IPS-15b (cell line): ENCODE results near the gene ISYNA1.

Experiments
- H3K27me3 ChIP-seq: one replicate; pipeline ENCODE4 v1.6.1; 2013; ENCODE audit warnings: low read length; ENCODE audit not compliant: control insufficient read depth, insufficient read depth
- H3K36me3 ChIP-seq: one replicate; pipeline ENCODE4 v1.6.1; 2013; ENCODE audit warnings: low read length; ENCODE audit not compliant: control insufficient read depth, insufficient read depth
- H3K4me1 ChIP-seq: one replicate; pipeline ENCODE4 v1.6.1; 2013; ENCODE audit warnings: mild to moderate bottlenecking, low read length; ENCODE audit not compliant: control insufficient read depth, insufficient read depth
- H3K4me3 ChIP-seq: one replicate; pipeline ENCODE4 v1.5.1; 2013; ENCODE audit warnings: low read depth, low read length
- H3K9ac ChIP-seq: one replicate; pipeline ENCODE4 v1.6.1; 2013; ENCODE audit warnings: low read depth, mild to moderate bottlenecking, low read length
- H3K9me3 ChIP-seq: one replicate; pipeline ENCODE4 v1.6.1; 2013; ENCODE audit warnings: mild to moderate bottlenecking, low read length; ENCODE audit not compliant: control insufficient read depth, insufficient read depth

ISYNA1 gene

DNA sequence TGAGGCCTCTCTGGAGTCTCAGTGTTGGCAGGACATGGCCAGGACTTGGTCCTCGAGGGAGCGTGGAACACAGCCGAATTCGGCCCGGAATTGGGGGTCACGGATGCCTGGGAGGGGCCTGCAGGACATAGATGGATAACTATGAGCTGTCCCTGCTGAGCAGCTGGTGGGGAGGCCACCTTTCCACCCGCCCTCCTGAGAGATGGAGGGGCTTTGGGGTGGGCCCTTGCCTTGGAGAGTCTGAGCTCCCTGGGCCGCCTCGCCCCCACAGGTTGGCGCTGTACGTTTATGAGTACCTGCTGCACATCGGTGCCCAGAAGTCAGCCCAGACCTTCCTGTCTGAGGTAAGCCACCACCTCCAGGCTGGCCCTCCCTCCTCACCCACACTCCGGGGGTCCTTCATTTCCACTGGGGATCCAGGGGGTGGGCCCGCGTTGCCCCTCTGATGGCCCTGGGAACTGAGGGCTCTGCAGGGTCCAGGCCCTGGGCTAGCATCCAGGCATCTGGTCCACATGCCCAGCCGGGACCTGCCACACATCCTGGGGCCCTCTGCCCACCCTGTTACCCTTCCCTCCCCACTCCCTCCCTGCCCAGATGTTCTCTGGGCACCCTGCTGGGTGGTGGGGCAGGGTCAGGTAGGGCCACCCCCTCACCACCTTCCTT is 10.7 kb downstream of the ISYNA1 start:
- no peaks in the 10 kb centered on the region for H3K9me3 ChIP-seq
- no peaks in the 10 kb centered on the region for H3K36me3 ChIP-seq
- peaks cover 4% of the 10 kb centered on the region for H3K4me1 ChIP-seq
- H3K27me3 ChIP-seq, result no peaks in the 10 kb centered on the region
- H3K4me3 ChIP-seq, result no peak overlapping the region
- H3K9ac ChIP-seq, result no peak overlapping the region

DNA sequence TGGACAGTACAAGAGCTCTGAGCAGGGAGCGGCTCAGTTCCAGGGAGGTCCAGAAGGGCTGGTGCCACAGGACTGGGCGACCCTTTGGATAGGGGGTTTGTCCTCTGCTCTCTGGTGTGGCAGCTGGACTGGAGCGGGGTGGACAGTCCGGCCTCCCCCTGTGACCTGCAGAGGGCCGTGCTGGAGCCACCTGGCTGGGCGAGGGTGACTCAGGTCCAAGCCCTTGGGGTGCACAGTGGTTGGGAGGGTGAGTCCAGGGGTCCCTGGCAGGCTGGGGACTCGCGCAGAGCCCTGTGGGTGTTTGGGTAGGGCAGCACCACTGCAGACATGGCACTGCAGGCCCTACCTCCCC is 11.5 kb downstream of the ISYNA1 start:
- no peak overlapping the region for H3K4me3 ChIP-seq
- no peak overlapping the region for H3K9ac ChIP-seq
- H3K4me1 ChIP-seq, result peaks cover 3% of the 10 kb centered on the region
- no peaks in the 10 kb centered on the region for H3K36me3 ChIP-seq
- H3K9me3 ChIP-seq, result no peaks in the 10 kb centered on the region
- no peaks in the 10 kb centered on the region for H3K27me3 ChIP-seq

GRCh38 chr19:18425515-18426415 is 12.2 kb downstream of the ISYNA1 start:
- no peaks in the 10 kb centered on the region for H3K36me3 ChIP-seq
- no peaks in the 10 kb centered on the region for H3K27me3 ChIP-seq
- H3K4me3 ChIP-seq, result no peak overlapping the region
- no peaks in the 10 kb centered on the region for H3K9me3 ChIP-seq
- H3K9ac ChIP-seq, result no peak overlapping the region
- H3K4me1 ChIP-seq, result peaks cover 3% of the 10 kb centered on the region

- no peaks in the 10 kb centered on the region for H3K36me3 ChIP-seq
- H3K4me1 ChIP-seq, result peaks cover 3% of the 10 kb centered on the region
- peaks cover 3% of the 10 kb centered on the region for H3K27me3 ChIP-seq
- no peak overlapping the region for H3K9ac ChIP-seq
- H3K4me3 ChIP-seq, result no peak overlapping the region
- H3K9me3 ChIP-seq, result no peaks in the 10 kb centered on the region
These were observed 12.9 kb downstream of the ISYNA1 start for GRCh38 chr19:18424890-18425514.

DNA sequence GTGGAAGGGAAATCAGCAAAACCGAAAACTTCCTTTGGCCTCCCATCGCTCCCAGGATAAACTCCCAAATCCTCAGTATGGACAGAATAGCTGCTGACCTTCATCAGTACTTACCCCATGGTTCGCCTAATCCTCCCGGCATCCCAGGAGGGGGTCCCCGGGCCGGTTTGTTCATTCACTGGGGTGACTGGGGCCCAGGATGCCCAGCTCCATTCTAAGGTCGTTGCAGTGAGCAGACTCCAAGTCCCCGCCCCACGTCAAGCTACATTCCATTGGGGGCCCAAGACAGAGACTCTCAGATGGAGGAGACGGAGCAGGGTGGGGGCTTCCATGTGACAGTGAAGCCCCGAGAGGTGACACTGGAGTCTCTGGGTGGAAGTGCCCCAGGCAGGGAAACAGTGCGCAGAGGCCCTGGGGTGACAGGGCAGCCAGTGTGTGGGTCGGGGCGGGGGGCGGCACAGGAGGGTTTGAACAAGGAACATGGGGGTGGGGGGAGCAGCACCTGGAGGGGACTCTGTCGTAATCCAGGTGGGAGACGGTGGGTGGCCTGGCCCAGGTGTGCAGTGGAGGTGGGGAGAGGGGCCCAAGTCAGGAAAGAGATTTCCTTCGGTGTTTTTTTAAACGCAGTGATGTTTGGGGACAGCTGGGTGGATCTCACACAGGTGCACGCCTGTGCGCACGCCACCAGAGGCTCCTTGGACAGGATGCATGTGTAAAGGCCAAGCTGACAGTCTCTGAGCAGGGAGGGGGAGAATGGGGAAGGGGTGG is 13.6 kb downstream of the ISYNA1 start:
- Histone ChIP-seq H3K9me3 (no peaks in the 10 kb centered on the region), H3K4me3 (no peak overlapping the region), H3K4me1 (peaks cover 3% of the 10 kb centered on the region), H3K9ac (no peak overlapping the region), H3K36me3 (no peaks in the 10 kb centered on the region), H3K27me3 (peaks cover 3% of the 10 kb centered on the region)

GRCh38 chr19:18423258-18424020 is 14.5 kb downstream of the ISYNA1 start:
- peaks cover 8% of the 10 kb centered on the region for H3K27me3 ChIP-seq
- H3K4me3 ChIP-seq, result no peak overlapping the region
- H3K9me3 ChIP-seq, result no peaks in the 10 kb centered on the region
- H3K9ac ChIP-seq, result no peak overlapping the region
- no peaks in the 10 kb centered on the region for H3K36me3 ChIP-seq
- H3K4me1 ChIP-seq, result peaks cover 5% of the 10 kb centered on the region

DNA sequence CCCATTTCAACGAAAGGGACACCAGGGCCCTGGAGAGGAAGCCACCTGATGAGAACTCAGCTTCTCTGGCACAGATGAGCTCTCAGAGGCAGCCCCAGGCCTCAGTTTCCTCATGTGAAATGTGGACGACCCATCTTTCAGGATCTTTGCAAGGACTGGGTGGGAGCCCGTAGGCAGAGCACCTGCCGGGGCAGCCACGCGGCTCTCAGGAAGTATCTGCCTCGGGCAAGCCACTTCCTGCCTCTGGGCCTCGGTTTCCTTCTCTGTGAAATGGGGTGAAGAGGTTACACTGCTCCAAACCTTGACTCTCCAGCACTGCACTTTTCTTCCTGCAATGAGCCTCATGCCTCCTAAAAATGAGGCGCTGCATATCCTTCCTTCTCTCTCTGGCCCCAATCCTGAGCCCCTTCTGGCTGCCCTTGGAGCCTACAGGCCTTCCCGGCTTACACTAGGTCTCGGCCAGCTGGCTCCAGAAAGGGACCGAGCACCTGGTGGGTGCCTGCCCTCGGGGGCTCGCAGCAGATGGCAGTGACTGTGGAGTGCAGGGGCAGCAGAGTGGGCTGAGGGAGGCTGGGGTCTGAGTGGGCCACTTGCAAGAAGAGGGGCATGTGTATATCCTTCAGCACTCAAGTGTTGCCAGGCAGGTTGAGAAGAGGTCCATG is 15.3 kb downstream of the ISYNA1 start:
- Histone ChIP-seq H3K36me3 (no peaks in the 10 kb centered on the region), H3K4me3 (no peak overlapping the region), H3K27me3 (peaks cover 15% of the 10 kb centered on the region), H3K9me3 (no peaks in the 10 kb centered on the region), H3K4me1 (peaks cover 5% of the 10 kb centered on the region), H3K9ac (no peak overlapping the region)

GRCh38 chr19:18421371-18421959 is 16.5 kb downstream of the ISYNA1 start:
- H3K9me3 ChIP-seq, result no peaks in the 10 kb centered on the region
- H3K27me3 ChIP-seq, result peaks cover 15% of the 10 kb centered on the region
- H3K36me3 ChIP-seq, result no peaks in the 10 kb centered on the region
- no peak overlapping the region for H3K9ac ChIP-seq
- H3K4me3 ChIP-seq, result no peak overlapping the region
- peaks cover 5% of the 10 kb centered on the region for H3K4me1 ChIP-seq

DNA sequence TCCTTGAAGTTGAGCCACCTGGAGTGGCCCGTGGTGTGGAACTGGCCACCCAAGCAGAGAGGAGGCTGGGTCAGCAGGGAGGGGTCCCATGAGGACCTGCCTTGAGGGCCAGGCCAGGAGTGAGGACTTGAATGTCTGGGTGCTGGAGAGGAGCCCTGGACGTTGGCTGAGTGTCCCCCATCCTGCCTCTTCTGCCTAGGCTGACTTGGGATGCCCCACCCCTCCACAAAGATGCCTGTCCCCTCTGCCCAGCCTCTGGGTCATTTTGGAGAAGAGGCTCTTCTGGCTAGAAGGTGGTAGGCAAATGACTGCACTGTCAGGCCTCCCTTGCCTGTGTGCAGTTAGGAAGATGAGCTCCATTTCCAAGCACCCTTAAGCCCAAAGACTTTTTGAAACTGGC is 17.0 kb downstream of the ISYNA1 start:
- Histone ChIP-seq H3K36me3 (no peaks in the 10 kb centered on the region), H3K27me3 (peaks cover 15% of the 10 kb centered on the region), H3K4me1 (peaks cover 5% of the 10 kb centered on the region), H3K9me3 (no peaks in the 10 kb centered on the region), H3K9ac (no peak overlapping the region), H3K4me3 (no peak overlapping the region)

DNA sequence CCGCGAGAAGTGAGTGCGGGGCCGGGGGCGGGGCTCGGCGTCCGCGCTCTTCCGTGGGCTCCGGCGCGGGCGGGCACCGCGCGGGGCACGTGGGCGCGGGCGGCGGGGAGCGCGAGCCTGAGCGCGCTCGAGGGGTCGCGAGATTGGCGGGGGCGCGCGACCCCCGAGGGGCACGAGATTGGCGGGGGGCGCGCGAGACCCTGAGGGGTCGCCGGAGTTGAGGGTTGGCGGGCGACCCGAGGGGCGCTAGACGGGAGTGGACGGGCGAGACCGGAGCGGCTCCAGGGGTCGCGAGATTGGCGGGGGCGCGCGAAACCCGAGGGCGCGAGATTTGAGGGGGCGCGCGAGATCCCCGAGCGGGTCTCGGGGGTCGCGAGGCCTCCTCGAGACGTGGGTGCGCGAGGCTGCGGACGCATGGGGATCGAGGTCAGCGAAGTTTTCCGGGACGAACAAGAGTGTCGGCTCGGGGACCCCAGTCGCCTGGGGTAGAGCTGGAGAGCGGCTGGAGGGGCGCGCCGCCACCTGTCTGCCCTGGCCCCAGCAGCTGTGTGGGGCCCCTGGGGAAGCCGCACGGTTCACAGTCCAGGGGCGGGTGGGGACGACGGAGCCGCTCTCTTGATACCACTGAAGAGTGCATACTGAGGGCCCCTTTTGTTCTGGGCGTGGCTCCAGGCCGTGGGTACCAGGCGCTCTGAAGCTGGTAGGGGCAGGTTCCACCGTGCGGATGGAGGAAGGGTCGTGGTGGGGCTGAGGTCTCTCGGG is 18.1 kb downstream of the ISYNA1 start:
- no peaks in the 10 kb centered on the region for H3K9me3 ChIP-seq
- H3K4me1 ChIP-seq, result peaks cover 7% of the 10 kb centered on the region
- H3K36me3 ChIP-seq, result no peaks in the 10 kb centered on the region
- H3K9ac ChIP-seq, result no peak overlapping the region
- H3K4me3 ChIP-seq, result peak overlapping the region; percentile 50
- H3K27me3 ChIP-seq, result peaks cover 15% of the 10 kb centered on the region
